Kidney (tissue), 14 donors: ENCODE measurements around the gene ARHGAP26. TPM values are rescaled to one million over a fixed set of nuclear protein-coding genes. Genes with fewer than 3 reads are reported as not detected.

Experiments
- DNase-seq, 5 donors: peaks; one replicate each; pipeline ENCODE4 v3.0.0-alpha.2; 2013 to 2020
- FAIRE-seq: peaks from 2 replicates; lab custom pipeline; 2012; peaks lifted over from hg19 to GRCh38; lab: Jason Lieb, UNC
- H3K27ac ChIP-seq, 2 donors: one replicate each; pipeline ENCODE4 v1.7.0; 2013; ENCODE audit warnings: low read depth in 2 of 2, low read length in 2 of 2, inconsistent platforms in 1 of 2
- H3K27me3 ChIP-seq: one replicate; pipeline ENCODE4 v1.7.1; 2013; ENCODE audit warnings: low read length, inconsistent platforms; ENCODE audit not compliant: control insufficient read depth, insufficient read depth
- H3K36me3 ChIP-seq, 3 donors: one replicate each; pipeline versions ENCODE4 v1.7.0 to v1.7.1; 2013; ENCODE audit warnings: low read length in 3 of 3, control low read depth in 1 of 3, inconsistent platforms in 1 of 3; ENCODE audit not compliant: insufficient read depth in 3 of 3, control insufficient read depth in 2 of 3
- H3K4me1 ChIP-seq, 3 donors: one replicate each; pipeline versions ENCODE4 v1.7.0 to v1.7.1; 2013; ENCODE audit warnings: low read length in 3 of 3, inconsistent platforms in 1 of 3, low read depth in 1 of 3; ENCODE audit not compliant: control insufficient read depth in 2 of 3, insufficient read depth in 2 of 3
- H3K4me3 ChIP-seq, 3 donors: one replicate each; pipeline versions ENCODE4 v1.7.0 to v1.8.1; 2013; ENCODE audit warnings: low read length in 3 of 3, control low read depth in 1 of 3, inconsistent platforms in 1 of 3
- H3K9ac ChIP-seq, 3 donors: one replicate each; pipeline versions ENCODE4 v1.7.0 to v1.7.1; 2013; ENCODE audit warnings: low read length in 3 of 3, control low read depth in 1 of 3, inconsistent platforms in 1 of 3
- H3K9me3 ChIP-seq, 3 donors: one replicate each; pipeline versions ENCODE4 v1.7.0 to v1.7.1; 2013; ENCODE audit warnings: low read length in 3 of 3, control low read depth in 1 of 3, inconsistent platforms in 1 of 3; ENCODE audit not compliant: control insufficient read depth in 2 of 3, insufficient read depth in 1 of 3
- CTCF ChIP-seq: IDR thresholded peaks from 3 replicates; pipeline ENCODE4 v1.5.1; 2012; ENCODE audit warnings: mild to moderate bottlenecking, moderate library complexity, borderline replicate concordance; ENCODE audit not compliant: insufficient read depth; ENCODE audit errors: extremely low read depth
- intact Hi-C: fragments of 100-400 bp; cut with DNase I; formaldehyde crosslinking; loops from one replicate; pipeline ENCODE4 v1.11.1; 2022
- polyA plus RNA-seq: library from polyadenylated mRNA; stranded (reverse); fragments of 350-450 nt; fragmentation: Illumina TruSeq; extraction: RNeasy Lipid Tissue Mini Kit (QIAGEN cat#74804); gene quantifications from one replicate; pipeline ENCODE4 v1.2.3, GENCODE V29; 2014; ENCODE audit warnings: low read depth, low replicate concordance; ENCODE audit not compliant: insufficient read depth
- total RNA-seq: library from RNA; stranded (reverse); fragmentation: NEBNext Ultra II Directional; extraction: Animal tissue kit (Norgen Biotek cat#: 25700); gene quantifications from one replicate; pipeline ENCODE4 v1.2.1, GENCODE V29; 2021
- donor health status: control.
- donor health status: control.
- donor health status: control.
- donor health status: control.
- donor health status: control.
- donor health status: DM: yes; HTN: yes; CAD: no.
- donor health status: Normal renal cell carcinoma (clear cell type).

Gene ARHGAP26
- total and polyA plus RNA-seq, 2 donors from 2014 or later = 2.5 to 85.7 TPM

GRCh38 chr5:142817949-142818431 lies 47.8 kb downstream of the ARHGAP26 start:
- H3K27me3 ChIP-seq = no peaks in the 10 kb centered on the region
- H3K4me3 ChIP-seq = no peak overlapping the region
- H3K9ac ChIP-seq = no peak overlapping the region
- no peak for FAIRE-seq
- no peak for TF ChIP-seq CTCF
- no peak for DNase-seq
- intact Hi-C loops = no loop called here
- no peaks in the 10 kb centered on the region for H3K9me3 ChIP-seq
- no peak overlapping the region for H3K27ac ChIP-seq
- no peaks in the 10 kb centered on the region for H3K36me3 ChIP-seq
- peaks cover 0 to 20% (median 15%) of the 10 kb centered on the region in 3 donors for H3K4me1 ChIP-seq

GRCh38 chr5:142819292-142819691 lies 49.1 kb downstream of the ARHGAP26 start:
- Histone ChIP-seq H3K27me3 (no peaks in the 10 kb centered on the region), H3K27ac (no peak overlapping the region), H3K9me3 (no peaks in the 10 kb centered on the region), H3K4me1 (peaks cover 0 to 17% (median 15%) of the 10 kb centered on the region in 3 donors), H3K9ac (no peak overlapping the region), H3K36me3 (no peaks in the 10 kb centered on the region), H3K4me3 (no peak overlapping the region)
- no peak for TF ChIP-seq CTCF
- FAIRE-seq = no peak
- DNase-seq = no peak
- intact Hi-C loops = no loop called here

- Histone ChIP-seq H3K36me3 (no peaks in the 10 kb centered on the region), H3K4me1 (peaks cover 0 to 17% (median 15%) of the 10 kb centered on the region in 3 donors), H3K9ac (no peak overlapping the region), H3K27me3 (no peaks in the 10 kb centered on the region), H3K4me3 (no peak overlapping the region), H3K27ac (no peak overlapping the region), H3K9me3 (no peaks in the 10 kb centered on the region)
- no peak for DNase-seq
- no peak for TF ChIP-seq CTCF
- FAIRE-seq = no peak
- intact Hi-C loops = no loop called here
These were observed 49.6 kb downstream of the ARHGAP26 start for GRCh38 chr5:142819825-142820224.

- TF ChIP-seq CTCF = no peak
- Histone ChIP-seq H3K27ac (no peak overlapping the region), H3K9ac (no peak overlapping the region), H3K36me3 (no peaks in the 10 kb centered on the region), H3K9me3 (no peaks in the 10 kb centered on the region), H3K4me1 (peaks cover 0 to 20% (median 19%) of the 10 kb centered on the region in 3 donors), H3K27me3 (no peaks in the 10 kb centered on the region), H3K4me3 (no peak overlapping the region)
- DNase-seq (no peak), FAIRE-seq (no peak)
- intact Hi-C loops = no loop called here
These were observed 50.3 kb downstream of the ARHGAP26 start for GRCh38 chr5:142820447-142820846.
